ENCODE data around the gene SMC6.

The SMC6 gene

GRCh38 chr2:17614174-17614930 lies 139.3 kb downstream of the SMC6 start:
- no peak overlapping the region for H3K4me3 ChIP-seq (ENCODE audit: low read length)
- H3K36me3 ChIP-seq (ENCODE audit: control insufficient read depth, insufficient read depth, low read length, severe bottlenecking): no peaks in the 10 kb centered on the region
- DNase-seq (ENCODE audit: low read depth): no peak
- no peaks in the 10 kb centered on the region for H3K27me3 ChIP-seq (replicated peaks; ENCODE audit: control insufficient read depth, insufficient read depth, low read length)
- no peak overlapping the region for H3K9ac ChIP-seq (ENCODE audit: low read length)
- peaks cover 14% of the 10 kb centered on the region for H3K4me1 ChIP-seq (ENCODE audit: control insufficient read depth, insufficient read depth, low read length)
- H3K9me3 ChIP-seq (ENCODE audit: control insufficient read depth, low read length): no peaks in the 10 kb centered on the region

All from adipocyte (in vitro differentiated cells).